Left ventricle myocardium superior (tissue), 1 donor: ENCODE measurements around the gene MYCBPAP. TPM values are rescaled to one million over a fixed set of nuclear protein-coding genes. Genes with fewer than 3 reads are reported as not detected.

ENCODE experiments used
- ATAC-seq: fragments of 200-7000 bp; cut with Tn5 transposase; one replicate; pipeline ENCODE4 v1.9.1; 2020; ENCODE audit warnings: mild to moderate bottlenecking, moderate library complexity
- DNase-seq: peaks from one replicate; pipeline ENCODE4 v3.0.0-alpha.2; 2020
- intact Hi-C: fragments of 100-400 bp; cut with micrococcal nuclease; formaldehyde crosslinking; loops from one replicate; pipeline ENCODE4 v1.11.0; 2022
- total RNA-seq: library from RNA; stranded (reverse); fragmentation: NEBNext Ultra II Directional; extraction: Animal tissue kit (Norgen Biotek cat#: 25700); gene quantifications from one replicate; pipeline ENCODE4 v1.2.1, GENCODE V29; 2021
- donor health status: DM: no; HTN: yes; CAD: no; lungs with severe emphysema.

The MYCBPAP gene
- total RNA-seq, 1 donor from 2014 or later = 0.55 TPM

GRCh38 chr17:50482110-50482509, 26.1 kb upstream of the MYCBPAP start:
- ATAC-seq = no peak
- DNase-seq = no peak
- intact Hi-C loops = loop anchor here (5.0 to 10.0 kb wide), 2 partner anchors 60 to 143 kb away; no protein-coding TSS in a partner anchor

GRCh38 chr17:50482516-50482915, 25.7 kb upstream of the MYCBPAP start:
- peak; percentile 95 for DNase-seq
- intact Hi-C loops = loop anchor here (5.0 to 10.0 kb wide), 2 partner anchors 60 to 142 kb away; no protein-coding TSS in a partner anchor
- ATAC-seq = peak; percentile 64

- intact Hi-C loops = loop anchor here (5.0 to 10.0 kb wide), 2 partner anchors 59 to 142 kb away; no protein-coding TSS in a partner anchor
- no peak for ATAC-seq
- no peak for DNase-seq
Observed at GRCh38 chr17:50483266-50483665, 25.0 kb upstream of the MYCBPAP start.

GRCh38 chr17:50484386-50485155, 23.7 kb upstream of the MYCBPAP start:
- intact Hi-C loops = loop anchor here (5.0 to 10.0 kb wide), 2 partner anchors 58 to 140 kb away; no protein-coding TSS in a partner anchor
- DNase-seq (no peak), ATAC-seq (no peak)

- intact Hi-C loops = loop anchor here (10.0 kb wide), 1 partner anchor 137 kb away; no protein-coding TSS in a partner anchor
- DNase-seq (no peak), ATAC-seq (no peak)
Observed at GRCh38 chr17:50487213-50488096, 20.8 kb upstream of the MYCBPAP start.

GRCh38 chr17:50488880-50489279, 19.4 kb upstream of the MYCBPAP start:
- intact Hi-C loops = loop anchor here (10.0 kb wide), 1 partner anchor 136 kb away; no protein-coding TSS in a partner anchor
- DNase-seq (no peak), ATAC-seq (no peak)

GRCh38 chr17:50491505-50491904, 16.7 kb upstream of the MYCBPAP start:
- ATAC-seq (no peak), DNase-seq (no peak)
- intact Hi-C loops = no loop called here

GRCh38 chr17:50492214-50492613, 16.0 kb upstream of the MYCBPAP start:
- DNase-seq (no peak), ATAC-seq (no peak)
- intact Hi-C loops = no loop called here

GRCh38 chr17:50493744-50494143, 14.5 kb upstream of the MYCBPAP start:
- DNase-seq (no peak), ATAC-seq (no peak)
- intact Hi-C loops = no loop called here

GRCh38 chr17:50495217-50495823, 12.9 kb upstream of the MYCBPAP start:
- no peak for ATAC-seq
- no peak for DNase-seq
- intact Hi-C loops = no loop called here

GRCh38 chr17:50495918-50496317, 12.3 kb upstream of the MYCBPAP start:
- no peak for ATAC-seq
- intact Hi-C loops = no loop called here
- DNase-seq = no peak

GRCh38 chr17:50498021-50498874, 10.0 kb upstream of the MYCBPAP start:
- intact Hi-C loops = no loop called here
- no peak for DNase-seq
- ATAC-seq = no peak

GRCh38 chr17:50499270-50499669, 9.0 kb upstream of the MYCBPAP start:
- intact Hi-C loops = no loop called here
- DNase-seq (no peak), ATAC-seq (no peak)

- DNase-seq (no peak), ATAC-seq (no peak)
- intact Hi-C loops = no loop called here
Observed at GRCh38 chr17:50499721-50500120, 8.5 kb upstream of the MYCBPAP start.

- ATAC-seq (no peak), DNase-seq (no peak)
- intact Hi-C loops = no loop called here
Observed at GRCh38 chr17:50501054-50501453, 7.2 kb upstream of the MYCBPAP start.

- DNase-seq (no peak), ATAC-seq (no peak)
- intact Hi-C loops = no loop called here
Observed at GRCh38 chr17:50502301-50502990, 5.8 kb upstream of the MYCBPAP start.

GRCh38 chr17:50505591-50506130, 2.6 kb upstream of the MYCBPAP start:
- ATAC-seq (no peak), DNase-seq (no peak)
- intact Hi-C loops = no loop called here

GRCh38 chr17:50506298-50506697, 1.9 kb upstream of the MYCBPAP start:
- DNase-seq (no peak), ATAC-seq (no peak)
- intact Hi-C loops = no loop called here
